ENCODE data around the gene PRDM16.
"Not testable (repeated sequence)": the region's sequence is repeated elsewhere in the genome, so short reads cannot be mapped to it uniquely, and the experiment has no call there.

The PRDM16 gene

DNA sequence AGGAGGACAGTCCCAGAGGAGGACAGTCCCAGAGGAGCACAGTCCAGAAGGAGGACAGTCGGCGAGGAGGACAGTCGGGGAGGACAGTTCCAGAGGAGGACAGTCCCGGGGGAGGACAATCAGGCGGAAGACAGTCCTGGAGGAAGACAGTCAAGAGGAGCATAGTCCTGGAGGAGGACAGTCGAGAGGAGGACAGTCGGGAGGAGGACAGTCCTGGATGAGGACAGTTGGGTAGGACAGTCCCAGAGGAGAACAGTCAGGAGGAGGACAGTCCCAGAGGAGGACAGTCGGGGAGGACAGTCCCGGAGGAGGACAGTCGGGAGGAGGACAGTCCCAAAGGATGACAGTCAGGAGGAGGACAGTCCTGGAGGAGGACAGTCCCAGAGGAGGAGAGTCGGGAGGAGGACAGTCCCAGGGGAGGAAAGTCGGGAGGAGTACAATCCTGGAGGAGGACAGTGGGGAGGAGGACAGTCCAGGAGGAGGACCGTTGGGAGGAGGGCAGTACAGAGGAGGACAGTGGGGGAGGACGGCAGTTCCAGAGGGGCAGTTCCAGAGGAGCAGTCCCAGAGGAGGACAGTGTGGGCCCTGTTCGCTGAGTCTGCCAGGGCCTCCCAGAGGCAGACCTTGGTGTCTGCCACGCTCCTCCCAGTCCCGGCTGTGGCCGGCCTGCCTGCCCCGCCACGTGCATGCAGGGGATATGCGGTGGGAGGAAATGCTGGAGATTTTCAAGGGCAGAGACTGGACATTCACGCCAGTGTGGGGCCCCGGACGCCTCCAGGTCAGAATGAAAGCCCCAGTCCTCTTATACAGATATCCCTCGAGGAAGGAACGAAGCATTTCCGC is 201.6 kb downstream of the PRDM16 start:
- no peak for DNase-seq

DNA sequence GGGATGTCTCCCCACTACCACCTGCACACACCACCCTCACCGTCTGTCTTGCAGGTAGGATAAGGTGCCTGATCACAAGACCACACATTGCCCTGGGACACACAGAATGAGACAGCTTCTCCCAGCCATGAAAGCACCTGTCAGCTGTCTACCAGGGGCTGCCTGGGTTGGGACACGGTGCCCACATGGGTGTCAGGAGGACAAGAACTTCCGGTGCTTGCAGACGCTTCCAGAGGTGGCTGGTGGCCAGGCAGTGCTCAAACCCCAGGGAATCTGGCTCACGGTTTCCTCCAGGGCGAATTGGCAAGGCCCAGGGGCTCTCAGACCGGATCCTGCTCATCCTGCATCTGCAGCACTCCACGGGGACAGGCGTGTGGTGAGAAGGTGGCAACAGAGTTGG is 202.9 kb downstream of the PRDM16 start:
- no peak for DNase-seq

DNA sequence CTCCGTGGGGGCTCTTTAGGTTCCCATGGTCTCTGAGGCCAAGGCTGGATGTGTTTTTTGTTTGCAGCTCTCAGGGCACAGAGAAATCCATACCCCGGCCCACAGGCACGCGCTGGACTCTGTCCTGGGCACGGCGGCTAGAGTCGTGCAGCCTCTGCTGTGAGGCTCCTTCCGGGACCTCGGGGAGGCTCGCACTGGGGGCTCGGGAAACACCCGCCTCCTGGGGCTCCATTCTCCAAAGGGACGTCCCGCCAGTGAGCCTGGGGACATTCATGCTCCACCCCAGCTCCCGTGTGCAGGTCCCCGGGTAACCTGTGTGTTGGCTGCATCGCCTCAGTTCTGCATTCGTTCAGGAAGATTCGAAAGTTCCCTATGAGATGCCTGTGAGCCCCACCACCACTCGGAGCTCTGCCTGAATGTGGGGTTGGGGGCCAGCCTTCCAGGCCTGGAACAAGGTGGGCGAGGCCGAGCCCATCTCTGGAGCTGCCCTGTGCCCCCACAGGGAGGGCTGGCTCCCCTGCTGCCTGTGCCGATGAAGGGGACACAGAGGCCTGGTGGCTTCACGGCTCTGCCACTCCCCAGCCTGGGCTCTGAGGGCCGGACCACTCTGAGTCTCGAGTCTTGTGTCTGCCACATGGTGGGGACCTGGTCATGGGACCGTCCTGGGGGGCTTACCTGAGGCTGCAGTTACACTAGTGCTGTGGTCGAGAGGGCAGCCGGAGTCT is 203.5 kb downstream of the PRDM16 start:
- no peak for DNase-seq

DNA sequence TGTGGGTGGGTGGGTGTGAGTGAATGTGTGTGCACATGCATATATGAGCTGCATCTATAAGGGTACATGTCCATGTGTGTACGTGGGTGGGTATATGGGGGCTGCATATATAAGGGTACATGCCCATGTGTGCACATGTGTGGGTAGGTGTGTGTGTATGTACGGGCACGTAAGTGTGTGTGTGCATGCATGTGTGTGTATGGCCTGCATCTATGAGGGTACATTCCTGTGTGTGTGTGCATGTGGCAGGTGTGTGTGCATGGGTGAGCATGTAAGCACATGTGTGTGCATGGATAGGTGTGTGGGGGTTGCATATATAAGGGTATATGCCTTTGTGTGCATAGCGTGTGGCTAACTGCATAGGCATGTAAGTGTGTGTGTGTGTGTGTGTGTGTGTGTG is 204.4 kb downstream of the PRDM16 start:
- no peak for DNase-seq

GRCh38 chr1:3274972-3275371 is 206.0 kb downstream of the PRDM16 start:
- peak in 1 of 2 experiments; percentile 1 for DNase-seq

GRCh38 chr1:3275471-3276340 is 206.7 kb downstream of the PRDM16 start:
- DNase-seq: no peak

GRCh38 chr1:3276341-3276800 is 207.4 kb downstream of the PRDM16 start:
- no peak for DNase-seq

GRCh38 chr1:3277011-3277471 is 208.0 kb downstream of the PRDM16 start:
- DNase-seq: no peak

DNA sequence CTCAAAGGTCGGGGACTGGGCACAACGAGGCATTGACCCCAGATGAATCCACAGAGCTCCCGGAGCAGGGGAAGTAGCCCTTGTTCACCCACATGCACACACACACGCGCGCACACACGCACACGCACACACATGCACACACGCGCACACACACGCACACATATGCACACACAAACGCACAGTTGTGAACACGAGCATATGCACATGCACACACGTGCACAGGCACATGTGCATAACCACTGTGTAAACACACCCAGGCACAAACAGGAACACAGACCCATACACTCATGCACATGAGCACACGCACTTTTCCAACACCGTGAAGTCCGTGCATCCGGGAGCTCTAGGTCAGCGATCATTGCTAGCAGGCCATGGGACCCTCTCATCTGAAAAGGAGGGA is 208.6 kb downstream of the PRDM16 start:
- no peak for DNase-seq

- no peak for DNase-seq
These were observed 209.6 kb downstream of the PRDM16 start for GRCh38 chr1:3278416-3279181.

DNA sequence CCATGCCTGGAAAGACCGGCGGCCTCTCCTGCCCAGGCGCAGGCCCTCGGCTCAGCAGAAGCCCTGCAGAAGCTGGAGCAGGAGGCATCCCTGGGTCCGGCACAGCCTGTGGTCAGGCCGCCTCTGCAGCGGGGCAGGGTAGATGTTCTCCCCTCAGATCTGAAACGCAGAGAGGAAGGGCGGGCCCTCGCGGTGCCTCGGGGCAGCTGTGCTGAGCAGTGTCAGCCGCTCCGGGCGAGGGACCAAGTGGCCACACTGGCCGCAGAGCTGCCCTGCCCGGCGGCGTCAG is 210.1 kb downstream of the PRDM16 start:
- DNase-seq: no peak

GRCh38 chr1:3281735-3282134 is 212.7 kb downstream of the PRDM16 start:
- DNase-seq: no peak

GRCh38 chr1:3282186-3282585 is 213.2 kb downstream of the PRDM16 start:
- DNase-seq: no peak

DNA sequence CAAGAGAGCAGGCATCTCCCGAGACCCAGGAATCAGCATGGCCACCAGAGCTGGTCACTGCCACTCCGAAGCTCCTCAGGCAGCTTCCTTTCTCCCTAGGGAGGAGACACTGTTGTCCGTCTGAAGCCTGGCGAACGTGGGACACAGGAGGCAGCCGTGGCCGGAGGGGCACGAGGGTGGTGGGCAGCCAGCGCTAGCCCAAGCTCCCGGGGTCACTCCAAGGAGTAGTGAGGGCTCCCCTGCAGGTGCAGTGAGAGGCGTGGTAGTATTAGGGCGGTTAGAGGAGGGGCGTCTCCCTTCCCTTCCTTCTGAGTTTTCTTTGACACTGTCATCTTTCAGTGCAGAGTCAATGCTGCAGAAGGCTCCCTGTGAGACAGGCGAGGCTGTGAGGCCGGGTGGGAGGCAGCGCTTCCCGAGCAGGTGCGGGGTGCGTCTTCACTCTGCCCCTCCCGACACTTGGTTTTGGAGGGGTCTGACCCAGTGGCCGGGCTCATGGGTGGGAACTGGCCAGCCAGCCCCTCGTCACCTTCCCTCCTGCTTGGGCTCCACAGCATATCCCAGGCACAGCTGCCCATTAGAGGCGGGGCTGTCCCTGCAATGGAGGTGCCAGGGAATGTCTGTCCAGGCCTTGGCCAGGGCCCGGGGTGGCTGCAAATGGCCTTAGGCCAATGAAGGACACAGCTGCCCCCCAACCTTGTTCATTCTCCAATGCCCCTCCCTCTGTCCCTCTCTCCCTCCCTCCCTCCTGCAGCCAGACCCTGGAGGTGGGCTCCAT is 213.8 kb downstream of the PRDM16 start:
- DNase-seq: no peak

GRCh38 chr1:3283849-3284248 is 214.8 kb downstream of the PRDM16 start:
- DNase-seq: no peak

DNA sequence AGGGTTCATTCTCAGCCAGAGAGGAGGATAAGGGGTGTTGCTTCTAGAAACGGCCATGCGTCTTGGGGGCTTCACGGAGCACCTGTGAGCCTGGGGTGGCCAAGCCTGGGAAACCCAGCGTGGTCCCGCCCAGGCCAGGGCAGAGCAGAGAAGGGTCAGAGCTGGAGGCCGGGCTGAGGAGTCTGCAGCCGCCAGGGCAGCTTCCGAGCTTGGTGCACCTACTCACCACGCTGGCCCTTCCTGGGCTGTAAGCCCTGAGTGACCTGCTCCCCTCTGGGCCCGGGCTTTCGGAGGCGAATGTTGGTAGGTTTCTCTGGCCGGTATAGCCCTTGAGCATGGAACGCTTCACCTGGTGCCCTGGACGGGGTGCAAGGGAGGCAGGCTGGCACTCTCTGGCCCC is 215.7 kb downstream of the PRDM16 start:
- DNase-seq: no peak

DNA sequence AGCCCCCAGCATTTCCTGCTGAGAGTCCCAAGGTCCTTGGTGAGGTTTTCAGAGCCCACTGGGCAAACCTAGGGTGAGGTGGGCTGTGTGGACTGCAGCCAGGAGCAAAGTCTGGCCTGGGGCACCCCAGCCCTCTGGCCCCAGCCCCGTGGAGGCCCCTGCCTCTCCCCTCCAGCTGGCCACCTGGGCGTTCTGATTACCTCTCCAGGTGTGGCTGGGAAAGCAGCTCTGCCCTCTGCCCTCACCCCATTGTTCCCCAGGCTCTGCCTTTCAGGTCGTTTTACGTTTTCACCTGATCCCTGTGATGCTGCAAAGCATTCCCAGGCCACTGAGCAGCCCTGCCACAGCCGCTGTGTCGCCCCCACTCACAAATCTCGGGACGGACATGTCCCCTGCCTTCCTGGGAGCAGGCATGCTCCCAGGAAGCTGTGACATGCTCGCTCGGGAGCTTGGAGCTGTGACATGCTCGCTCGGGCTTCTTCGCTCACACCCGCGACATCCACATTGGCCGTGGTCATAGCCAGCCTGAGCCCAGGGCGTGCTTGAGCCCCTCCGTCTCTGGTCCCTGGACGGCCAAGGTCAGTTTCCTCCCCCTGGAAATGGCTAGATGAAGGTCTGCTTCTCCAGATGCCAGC is 216.2 kb downstream of the PRDM16 start:
- no peak for DNase-seq

DNA sequence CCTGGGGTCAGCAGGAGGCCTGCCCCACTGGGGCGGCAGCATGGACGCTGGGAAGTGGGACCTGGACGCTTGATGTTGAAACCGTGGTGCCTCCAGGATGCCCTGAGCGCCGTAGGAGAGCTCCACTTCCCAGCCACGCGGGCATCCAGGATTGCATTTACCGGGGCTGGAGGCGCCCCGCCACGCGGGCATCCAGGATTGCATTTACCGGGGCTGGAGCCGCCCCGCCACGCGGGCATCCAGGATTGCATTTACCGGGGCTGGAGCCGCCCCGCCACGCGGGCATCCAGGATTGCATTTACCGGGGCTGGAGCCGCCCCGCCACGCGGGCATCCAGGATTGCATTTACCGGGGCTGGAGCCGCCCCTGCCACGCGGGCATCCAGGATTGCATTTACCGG is 218.1 kb downstream of the PRDM16 start:
- DNase-seq: not testable (repeated sequence)

DNA sequence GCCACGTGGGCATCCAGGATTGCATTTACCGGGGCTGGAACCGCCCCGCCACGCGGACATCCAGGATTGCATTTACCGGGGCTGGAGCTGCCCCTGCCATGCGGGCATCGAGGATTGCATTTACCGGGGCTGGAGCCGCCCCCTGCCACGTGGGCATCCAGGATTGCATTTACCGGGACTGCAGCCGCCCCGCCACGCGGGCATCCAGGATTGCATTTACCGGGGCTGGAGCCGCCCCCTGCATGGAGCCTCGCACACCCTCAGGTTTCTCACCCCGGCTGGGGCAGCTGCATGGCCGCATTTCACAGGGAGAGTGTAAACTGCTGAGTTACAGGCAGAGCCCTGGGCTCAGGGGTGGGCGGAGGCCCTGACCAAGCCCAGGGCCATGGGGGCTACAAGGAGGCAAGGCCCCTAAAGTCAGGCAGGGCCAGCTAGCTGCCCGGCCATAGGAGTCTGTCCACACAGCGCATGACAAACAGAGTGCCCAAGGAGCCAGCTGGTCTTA is 218.7 kb downstream of the PRDM16 start:
- DNase-seq: no peak

- no peak for DNase-seq
These were observed 220.5 kb downstream of the PRDM16 start for GRCh38 chr1:3289502-3289901.

DNA sequence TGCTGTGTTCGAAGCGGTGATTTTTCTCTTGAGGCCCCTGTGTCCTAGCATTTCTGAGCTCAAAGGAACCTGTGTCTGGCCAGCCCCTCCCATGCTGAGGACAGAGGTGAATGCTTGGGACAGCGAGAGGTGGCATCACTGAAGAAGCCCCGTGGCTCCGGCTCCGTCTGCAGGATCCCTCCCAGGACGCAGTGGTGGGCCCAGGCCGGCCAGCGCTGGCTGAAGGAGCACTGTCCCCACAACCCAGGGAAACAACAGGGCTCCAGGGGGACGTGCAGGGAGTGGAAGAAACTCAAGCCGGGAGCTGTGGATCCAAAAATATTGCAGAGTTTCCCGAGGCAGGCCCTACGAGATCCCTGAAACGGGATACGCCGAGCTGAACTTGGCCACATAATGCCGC is 221.4 kb downstream of the PRDM16 start:
- no peak for DNase-seq
